Keratinocyte (primary cell): ENCODE data around the gene MCF2L2. TPM values are rescaled to one million over a fixed set of nuclear protein-coding genes. Genes with fewer than 3 reads are reported as not detected.

Experiments
- DNase-seq: peaks from one replicate; pipeline ENCODE4 v3.0.0-alpha.2; 2011; ENCODE audit warnings: low read depth, missing footprints, low spot score
- FAIRE-seq: peaks from 2 replicates; lab custom pipeline; 2011; peaks lifted over from hg19 to GRCh38; lab: Jason Lieb, UNC
- H2AFZ ChIP-seq: 2 replicates; pipeline ENCODE4 v1.6.0; 2012; ENCODE audit warnings: low read length, control low read depth, inconsistent platforms; ENCODE audit not compliant: control insufficient read depth
- H3K27ac ChIP-seq: 2 replicates; pipeline ENCODE4 v1.5.1; 2011; ENCODE audit warnings: low read length; ENCODE audit not compliant: control insufficient read depth, insufficient read depth
- H3K27me3 ChIP-seq: 3 replicates; pipeline ENCODE4 v1.6.0; 2011; ENCODE audit warnings: low read length; ENCODE audit not compliant: control insufficient read depth, insufficient read depth; ENCODE audit errors: extremely low read depth
- H3K36me3 ChIP-seq, 2 experiments: 2 replicates in 1 of 2; 3 replicates in 1 of 2; pipeline ENCODE4 v1.5.1; 2011; ENCODE audit warnings: low read length in 2 of 2, mild to moderate bottlenecking in 1 of 2; ENCODE audit not compliant: control insufficient read depth in 2 of 2, insufficient read depth in 2 of 2; ENCODE audit errors: extremely low read depth in 1 of 2
- H3K4me1 ChIP-seq: 3 replicates; pipeline ENCODE4 v1.5.1; 2011; ENCODE audit warnings: low read length; ENCODE audit not compliant: control insufficient read depth, insufficient read depth; ENCODE audit errors: extremely low read depth
- H3K4me2 ChIP-seq: 3 replicates; pipeline ENCODE4 v1.6.0; 2011; ENCODE audit warnings: low read depth, low read length; ENCODE audit not compliant: control insufficient read depth, insufficient read depth; ENCODE audit errors: extremely low read depth
- H3K4me3 ChIP-seq, 3 experiments: fragments of 200-600 bp in 1 of 3; sonication (generic) in 1 of 3; 2 replicates in 2 of 3; 3 replicates in 1 of 3; pipeline ENCODE4 v1.5.1; 2011 to 2016; ENCODE audit warnings: low read length in 3 of 3, mild to moderate bottlenecking in 3 of 3, control low read depth in 2 of 3, inconsistent platforms in 1 of 3, low read depth in 1 of 3, mixed read lengths in 1 of 3, mixed run types in 1 of 3, moderate library complexity in 1 of 3; ENCODE audit not compliant: control insufficient read depth in 2 of 3, insufficient read depth in 2 of 3; ENCODE audit errors: extremely low read depth in 1 of 3
- H3K79me2 ChIP-seq: 2 replicates; pipeline ENCODE4 v1.6.0; 2012; ENCODE audit warnings: low read length; ENCODE audit not compliant: control insufficient read depth, insufficient read depth
- H3K9ac ChIP-seq: 3 replicates; pipeline ENCODE4 v1.6.0; 2011; ENCODE audit warnings: low read length; ENCODE audit not compliant: control insufficient read depth, insufficient read depth; ENCODE audit errors: extremely low read depth
- H3K9me1 ChIP-seq: 3 replicates; pipeline ENCODE4 v1.6.0; 2011; ENCODE audit warnings: low read length; ENCODE audit not compliant: control insufficient read depth, insufficient read depth; ENCODE audit errors: extremely low read depth
- H3K9me3 ChIP-seq: 2 replicates; pipeline ENCODE4 v1.5.1; 2012; ENCODE audit warnings: low read depth, low read length; ENCODE audit not compliant: control insufficient read depth
- H4K20me1 ChIP-seq: 3 replicates; pipeline ENCODE4 v1.6.0; 2011; ENCODE audit warnings: low read length; ENCODE audit not compliant: control insufficient read depth, insufficient read depth; ENCODE audit errors: extremely low read depth
- CTCF ChIP-seq, 3 experiments: IDR thresholded peaks in 1 of 3; conservative IDR thresholded peaks in 1 of 3; optimal IDR thresholded peaks in 1 of 3; 2 replicates in 2 of 3; 3 replicates in 1 of 3; pipeline versions ENCODE3 to v1.5.1; 2011; ENCODE audit warnings: low read length in 3 of 3, mild to moderate bottlenecking in 3 of 3, moderate library complexity in 2 of 3, control low read depth in 1 of 3, inconsistent platforms in 1 of 3; ENCODE audit not compliant: insufficient read depth in 2 of 3; ENCODE audit errors: extremely low read depth in 1 of 3
- EZH2 ChIP-seq: IDR thresholded peaks from one replicate; pipeline ENCODE4 v1.6.1; 2012; ENCODE audit warnings: inconsistent platforms, mild to moderate bottlenecking, low read length, moderate library complexity
- dilution Hi-C: fragments of 300-500 bp; cut with MboI; formaldehyde crosslinking; loops from one replicate; pipeline ENCODE4 v1.7.0; 2020; ENCODE audit warnings: low sequenced_read_pairs; ENCODE audit not compliant: extremely low pct_ligation_motif_present
- polyA plus RNA-seq, 5 experiments: library from polyadenylated mRNA; depleted of rRNA in 3 of 5; stranded (reverse) in 3 of 5; stranded (forward) in 1 of 5; unstranded in 1 of 5; fragments of >200 nt; gene quantifications; 1 replicate in 1 of 5; 2 replicates in 3 of 5; 3 replicates in 1 of 5; pipeline versions ENCODE4 v1.2.1 to v1.2.3, GENCODE V29; 2011 to 2012; ENCODE audit warnings: missing spikeins in 2 of 5, low read depth in 1 of 5, low replicate concordance in 1 of 5

Gene MCF2L2
- polyA plus RNA-seq, 1 donor (not counting 4 experiments of a cell fraction or from before 2014, with no cell fraction given) = 0.26 TPM

GRCh38 chr3:183298701-183299153, 129.7 kb downstream of the MCF2L2 start:
- no peaks in the 10 kb centered on the region for H3K79me2 ChIP-seq
- dilution Hi-C loops = no loop called here
- no peaks in the 10 kb centered on the region for H4K20me1 ChIP-seq
- H3K9me1 ChIP-seq = no peaks in the 10 kb centered on the region
- no peak overlapping the region for H3K4me2 ChIP-seq
- no peak overlapping the region for H3K4me3 ChIP-seq
- peaks cover 29% of the 10 kb centered on the region for H3K4me1 ChIP-seq
- no peak overlapping the region for H2AFZ ChIP-seq
- FAIRE-seq = no peak
- TF ChIP-seq CTCF (optimal IDR thresholded peaks at IDR 0.05 in 1 of 3, IDR thresholded peaks at IDR 0.05 in 1 of 3, conservative IDR thresholded peaks at IDR 0.05 in 1 of 3; ENCODE audit: extremely low read depth in 1 of 3, insufficient read depth in 2 of 3, low read length in 3 of 3) (no peak), EZH2 (no peak)
- H3K27ac ChIP-seq = no peak overlapping the region
- no peak overlapping the region for H3K9ac ChIP-seq
- no peaks in the 10 kb centered on the region for H3K27me3 ChIP-seq
- DNase-seq = no peak
- no peaks in the 10 kb centered on the region for H3K9me3 ChIP-seq
- no peaks in the 10 kb centered on the region for H3K36me3 ChIP-seq

GRCh38 chr3:183296944-183297343, 131.5 kb downstream of the MCF2L2 start:
- dilution Hi-C loops = no loop called here

More at GRCh38 chr3:183296944-183297343, 131.5 kb downstream of the MCF2L2 start:
- Histone ChIP-seq H3K9me3 (no peaks in the 10 kb centered on the region), H3K36me3 (no peaks in the 10 kb centered on the region), H3K9me1 (no peaks in the 10 kb centered on the region), H2AFZ (no peak overlapping the region), H3K9ac (no peak overlapping the region), H4K20me1 (no peaks in the 10 kb centered on the region), H3K27ac (no peak overlapping the region), H3K4me3 (no peak overlapping the region), H3K79me2 (no peaks in the 10 kb centered on the region), H3K4me2 (no peak overlapping the region), H3K27me3 (no peaks in the 10 kb centered on the region), H3K4me1 (peaks cover 24% of the 10 kb centered on the region)
- no peak for DNase-seq
- TF ChIP-seq EZH2 = no peak
- no peak for TF ChIP-seq CTCF (optimal IDR thresholded peaks at IDR 0.05 in 1 of 3, IDR thresholded peaks at IDR 0.05 in 1 of 3, conservative IDR thresholded peaks at IDR 0.05 in 1 of 3; ENCODE audit: extremely low read depth in 1 of 3, insufficient read depth in 2 of 3, low read length in 3 of 3)
- FAIRE-seq = no peak
